Stimulated activated CD8-positive, alpha-beta memory T cell treated with anti-CD3 and anti-CD28 coated beads, Interleukin-4, amount 100 ng/mL, for 1 hour (primary cell): ENCODE results near the gene PARP2.
"Not testable (repeated sequence)": the region's sequence is repeated elsewhere in the genome, so short reads cannot be mapped to it uniquely, and the experiment has no call there.

Experiments used
- DNase-seq, 2 donors: peaks; one replicate each; pipeline ENCODE4 v3.0.0-alpha.2; 2020; ENCODE audit warnings: low read depth in 2 of 2, low spot score in 1 of 2

PARP2 gene, protein sequence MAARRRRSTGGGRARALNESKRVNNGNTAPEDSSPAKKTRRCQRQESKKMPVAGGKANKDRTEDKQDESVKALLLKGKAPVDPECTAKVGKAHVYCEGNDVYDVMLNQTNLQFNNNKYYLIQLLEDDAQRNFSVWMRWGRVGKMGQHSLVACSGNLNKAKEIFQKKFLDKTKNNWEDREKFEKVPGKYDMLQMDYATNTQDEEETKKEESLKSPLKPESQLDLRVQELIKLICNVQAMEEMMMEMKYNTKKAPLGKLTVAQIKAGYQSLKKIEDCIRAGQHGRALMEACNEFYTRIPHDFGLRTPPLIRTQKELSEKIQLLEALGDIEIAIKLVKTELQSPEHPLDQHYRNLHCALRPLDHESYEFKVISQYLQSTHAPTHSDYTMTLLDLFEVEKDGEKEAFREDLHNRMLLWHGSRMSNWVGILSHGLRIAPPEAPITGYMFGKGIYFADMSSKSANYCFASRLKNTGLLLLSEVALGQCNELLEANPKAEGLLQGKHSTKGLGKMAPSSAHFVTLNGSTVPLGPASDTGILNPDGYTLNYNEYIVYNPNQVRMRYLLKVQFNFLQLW

DNA sequence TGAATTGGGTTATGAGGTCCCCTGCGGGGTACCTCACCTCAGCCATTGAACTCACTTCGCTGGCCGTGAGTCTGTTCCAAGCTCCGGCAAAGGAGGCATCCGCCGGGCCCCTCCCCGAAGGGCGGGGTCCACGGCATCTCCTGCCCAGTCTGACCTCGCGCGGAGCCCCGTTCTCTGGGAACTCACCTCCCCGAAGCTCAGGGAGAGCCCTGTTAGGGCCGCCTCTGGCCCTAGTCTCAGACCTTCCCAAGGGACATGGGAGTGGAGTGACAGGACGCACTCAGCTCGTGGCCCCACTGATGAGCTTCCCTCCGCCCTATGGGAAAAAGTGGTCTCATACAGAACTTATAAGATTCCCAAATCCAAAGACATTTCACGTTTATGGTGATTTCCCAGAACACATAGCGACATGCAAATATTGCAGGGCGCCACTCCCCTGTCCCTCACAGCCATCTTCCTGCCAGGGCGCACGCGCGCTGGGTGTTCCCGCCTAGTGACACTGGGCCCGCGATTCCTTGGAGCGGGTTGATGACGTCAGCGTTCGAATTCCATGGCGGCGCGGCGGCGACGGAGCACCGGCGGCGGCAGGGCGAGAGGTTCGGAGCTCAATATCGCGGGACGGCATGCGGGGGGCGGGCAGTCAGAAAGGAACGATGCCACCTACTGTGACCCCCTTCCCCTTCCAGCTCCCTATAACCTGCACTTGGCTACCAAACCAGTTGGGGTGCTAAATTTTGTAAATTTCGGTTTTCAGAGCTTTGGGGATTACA, at the start of gene PARP2:
TSS of gene PARP2 (plus strand) at position 544 of the 770 bp plus-strand sequence. CDS start at position 551, 7 bp downstream.
- DNase-seq, result peak; percentile 63 to 74

DNA sequence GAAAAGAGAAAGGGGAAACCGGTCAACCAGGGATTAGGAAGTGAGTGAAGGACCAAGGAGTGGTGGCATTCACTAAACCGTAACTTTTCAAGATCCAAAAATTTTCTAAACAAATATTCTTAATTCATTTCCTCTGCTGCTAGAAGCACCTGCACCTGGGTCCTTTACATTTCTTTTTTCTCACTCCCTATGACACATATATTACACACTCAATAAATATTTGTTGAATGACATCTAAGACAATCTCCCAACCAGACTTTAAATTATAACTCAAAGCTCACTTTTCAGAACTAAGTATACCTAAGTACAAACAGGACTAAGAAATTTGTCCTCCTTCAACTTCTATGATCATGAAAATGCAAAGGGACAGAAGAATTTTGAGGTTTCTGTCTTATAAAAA, 48.8 kb upstream of the PARP2 start:
- DNase-seq, result no peak

DNA sequence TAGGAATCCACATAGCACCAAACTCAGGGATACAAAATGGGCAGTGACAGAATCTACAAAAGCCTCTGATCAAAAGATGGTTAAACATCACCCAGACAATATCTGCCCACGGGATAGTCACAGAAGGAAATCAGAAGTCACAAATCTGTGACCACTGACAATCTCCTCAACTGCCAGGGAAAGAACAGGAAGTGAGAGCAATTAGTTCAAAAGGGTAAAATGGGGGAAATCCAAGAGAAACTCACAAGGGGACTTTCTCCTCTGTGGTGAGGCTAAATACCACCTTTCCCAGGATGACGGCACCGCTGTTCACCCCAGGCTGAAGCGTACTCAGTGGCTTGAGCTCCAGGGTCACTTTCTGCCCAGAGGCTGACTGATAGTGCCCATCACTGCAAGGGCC, 48.4 kb upstream of the PARP2 start:
- DNase-seq, result no peak

DNA sequence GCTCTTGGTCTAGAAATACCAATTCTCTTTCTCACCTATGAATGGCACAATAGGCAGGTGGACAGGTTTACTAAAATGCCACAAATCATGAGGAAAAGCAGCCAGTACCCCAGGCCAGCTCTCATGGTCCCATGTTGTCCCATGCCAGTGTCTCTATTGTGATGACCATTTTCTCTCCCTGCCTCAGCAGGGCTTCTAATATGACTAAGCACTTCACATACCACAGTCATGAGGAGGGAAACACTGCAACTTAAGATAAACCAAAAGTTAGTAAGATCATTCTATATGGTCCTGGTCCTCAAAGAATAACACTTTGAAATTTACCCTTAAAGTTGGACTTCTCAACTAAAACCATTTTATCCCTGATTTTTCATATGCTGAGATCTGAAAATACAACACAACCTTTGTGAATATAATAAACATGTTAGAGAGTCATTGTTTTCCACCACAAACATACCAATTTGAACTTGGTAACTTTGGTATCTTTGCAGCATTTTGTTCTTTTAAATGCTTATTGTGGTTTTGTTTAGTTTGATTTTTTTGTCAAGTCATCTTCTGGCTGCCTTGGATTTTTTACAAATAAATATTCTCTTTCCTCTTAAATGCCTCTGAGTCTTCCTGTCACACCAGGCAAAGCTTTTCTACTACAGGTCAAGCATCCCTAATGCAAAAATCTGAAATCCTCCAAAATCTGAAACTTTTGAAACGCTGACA, 41.2 kb upstream of the PARP2 start:
- no peak for DNase-seq

DNA sequence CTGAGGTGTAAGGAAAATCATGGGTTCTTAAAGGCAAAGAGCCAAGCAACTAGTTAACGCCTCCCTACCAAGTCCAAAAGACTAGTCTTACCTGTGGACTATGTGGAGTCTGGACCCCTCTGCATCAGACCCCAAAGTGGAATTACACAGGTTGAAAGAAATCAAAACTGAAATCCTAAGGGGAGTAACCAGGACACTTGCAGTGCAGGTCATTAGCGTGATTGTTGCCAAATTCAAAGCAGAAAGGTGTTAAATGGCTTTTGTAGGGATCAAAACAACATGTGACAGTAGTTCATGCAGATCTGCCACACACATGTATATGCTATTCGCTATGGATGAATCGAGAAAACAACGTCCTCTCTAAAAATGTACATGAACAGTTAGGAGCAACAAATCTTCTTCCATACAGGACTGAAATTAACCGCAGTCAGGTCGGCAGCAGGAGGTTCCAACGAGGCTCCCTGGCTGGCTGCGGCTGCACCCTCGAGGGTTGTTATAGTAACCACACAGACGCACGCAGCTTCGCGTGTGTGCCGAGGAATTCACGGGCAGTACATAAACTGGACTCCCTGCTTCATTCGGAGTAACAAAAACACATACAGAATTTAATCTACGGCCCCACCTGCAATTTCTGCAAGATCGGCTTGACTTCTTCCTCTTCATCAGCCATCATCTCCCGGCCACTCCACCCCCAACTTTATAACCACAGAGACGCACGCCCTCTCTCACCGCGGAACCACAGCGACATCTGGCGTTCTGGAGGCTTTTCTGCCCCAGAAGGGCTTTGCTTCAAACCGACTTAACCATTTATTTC, 38.0 kb upstream of the PARP2 start, which contains the start of gene TTC5:
TSS of gene TTC5 (minus strand) at position 687 of the 814 bp plus-strand sequence. CDS start at position 673, 14 bp downstream.
- peak; percentile 84 for DNase-seq

DNA sequence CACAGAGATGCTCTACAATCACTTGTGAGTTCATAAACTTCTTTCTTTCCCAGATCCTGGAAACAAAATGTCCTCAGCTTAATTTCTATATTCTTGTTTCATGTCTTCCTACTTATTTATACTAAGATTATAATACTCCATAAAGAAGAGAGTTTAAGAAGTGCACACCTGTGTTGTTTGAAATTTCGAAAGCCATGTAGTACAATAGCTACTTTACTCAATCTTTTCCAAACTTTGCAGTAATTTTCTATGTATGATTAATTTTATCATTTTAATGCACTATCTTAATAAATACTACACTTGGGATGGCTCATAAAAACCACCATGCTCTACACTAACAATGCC, 37.4 kb upstream of the PARP2 start:
- no peak for DNase-seq

DNA sequence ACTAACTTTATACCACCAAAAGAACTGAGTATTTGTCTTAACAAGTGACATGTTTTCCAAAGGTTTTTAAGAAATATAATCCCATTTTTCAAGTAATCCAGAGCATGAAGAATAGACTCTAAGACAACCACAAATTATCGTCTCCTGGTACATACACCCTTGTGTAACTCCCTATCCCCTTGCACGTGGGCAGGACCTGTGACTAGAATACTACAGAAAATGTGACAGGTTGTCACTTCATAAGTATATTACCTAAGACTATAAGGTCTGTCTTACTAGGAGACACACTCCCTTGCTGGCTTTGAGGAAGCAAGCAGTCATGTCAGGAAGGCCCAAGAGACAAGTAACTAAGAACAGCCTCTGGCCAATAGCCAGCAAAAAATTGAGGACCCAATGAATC, 29.4 kb upstream of the PARP2 start:
- no peak for DNase-seq

DNA sequence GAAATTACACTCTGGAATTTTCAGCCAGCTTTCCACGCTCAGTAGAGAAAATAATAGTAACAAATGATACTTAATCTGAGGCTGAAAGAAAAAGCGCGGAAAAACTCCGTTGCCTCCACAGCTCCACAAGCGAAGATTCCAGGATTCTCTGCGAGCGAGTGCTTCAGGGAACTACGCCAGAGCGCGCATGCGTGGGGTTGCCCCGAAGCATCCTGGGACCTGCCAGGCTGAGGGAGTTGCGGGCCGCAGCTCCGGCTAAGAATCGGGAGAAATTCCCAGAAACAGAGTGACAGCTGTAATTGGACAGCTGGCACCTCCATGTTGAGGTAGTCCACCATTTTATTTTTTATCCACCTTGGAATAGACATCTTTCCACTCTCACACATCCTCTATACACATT, 25.7 kb upstream of the PARP2 start:
- DNase-seq, result no peak

DNA sequence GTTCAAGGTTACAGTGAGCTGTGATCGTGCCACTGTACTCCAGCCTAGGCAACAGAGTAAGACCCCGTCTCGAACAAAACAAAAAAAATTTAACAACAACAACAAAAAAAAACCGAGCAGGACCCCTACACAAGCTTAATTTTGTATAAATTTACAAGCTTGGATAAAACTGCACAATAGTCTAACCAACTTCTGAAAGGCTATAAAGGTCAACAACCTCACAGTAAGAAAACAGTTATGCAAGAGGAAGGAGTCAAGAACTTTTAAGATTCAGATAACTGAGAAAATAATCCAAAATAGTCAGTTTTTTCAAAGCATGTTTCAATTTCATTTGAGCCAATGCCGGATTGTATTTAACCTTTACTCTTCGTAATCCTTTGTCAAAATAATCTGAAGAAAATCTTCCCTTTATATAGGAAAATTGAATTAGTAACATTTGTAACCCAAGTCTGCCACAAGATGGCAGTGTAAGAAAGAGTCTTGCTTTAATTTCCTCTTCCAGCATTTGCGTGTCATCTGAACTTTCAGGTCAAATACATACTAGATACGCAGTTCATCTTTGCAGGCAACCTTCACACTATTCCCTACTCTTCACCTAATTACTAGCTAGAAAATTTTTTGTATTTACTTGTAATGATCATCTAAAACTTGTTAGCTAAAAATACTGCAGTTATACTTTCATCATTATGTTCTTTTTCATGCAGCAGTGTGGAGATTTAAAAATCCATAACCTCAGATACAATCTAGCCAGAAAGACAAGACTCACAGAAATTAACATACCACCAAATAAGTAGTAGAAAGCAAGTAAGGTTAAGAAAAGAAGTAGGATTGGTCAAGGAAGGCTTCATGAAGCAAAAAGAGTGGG, 16.2 kb upstream of the PARP2 start:
- no peak for DNase-seq

DNA sequence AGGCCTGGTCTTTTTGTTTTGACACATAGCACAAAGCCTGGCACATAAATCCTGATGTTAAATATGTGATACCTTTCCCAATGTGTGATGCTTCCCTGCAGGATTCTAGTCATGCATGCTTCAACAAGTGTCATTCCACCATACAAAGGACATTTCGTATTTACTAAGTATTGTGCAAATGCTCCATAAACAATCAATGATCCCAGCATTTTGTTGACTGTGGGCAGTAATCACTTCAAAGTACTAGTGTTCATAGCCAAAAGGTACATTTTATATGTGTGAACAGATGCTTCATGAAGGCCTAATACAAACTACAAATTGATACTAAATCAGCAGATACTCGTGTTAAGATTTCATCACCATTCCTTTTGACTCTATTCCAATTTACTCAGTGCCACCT, 14.7 kb upstream of the PARP2 start:
- DNase-seq, result no peak

DNA sequence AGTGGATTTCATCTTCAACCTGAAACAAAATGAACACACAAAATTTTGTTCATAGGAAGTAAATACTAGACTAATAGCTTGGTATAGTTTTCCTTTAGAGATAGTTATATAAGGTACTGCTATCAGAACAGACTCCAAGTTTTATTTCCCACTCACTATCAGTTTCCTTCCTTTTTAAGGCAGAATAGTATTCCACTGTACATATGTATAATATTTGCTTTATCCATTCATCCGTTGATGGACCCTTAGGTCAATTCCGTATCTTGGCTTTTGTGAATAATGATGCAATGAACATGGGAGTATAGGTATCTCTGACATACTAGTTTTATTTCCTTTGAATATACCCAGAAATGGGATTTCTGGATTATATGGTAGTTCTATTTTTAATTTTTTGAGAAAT, 14.1 kb upstream of the PARP2 start:
- DNase-seq, result no peak

DNA sequence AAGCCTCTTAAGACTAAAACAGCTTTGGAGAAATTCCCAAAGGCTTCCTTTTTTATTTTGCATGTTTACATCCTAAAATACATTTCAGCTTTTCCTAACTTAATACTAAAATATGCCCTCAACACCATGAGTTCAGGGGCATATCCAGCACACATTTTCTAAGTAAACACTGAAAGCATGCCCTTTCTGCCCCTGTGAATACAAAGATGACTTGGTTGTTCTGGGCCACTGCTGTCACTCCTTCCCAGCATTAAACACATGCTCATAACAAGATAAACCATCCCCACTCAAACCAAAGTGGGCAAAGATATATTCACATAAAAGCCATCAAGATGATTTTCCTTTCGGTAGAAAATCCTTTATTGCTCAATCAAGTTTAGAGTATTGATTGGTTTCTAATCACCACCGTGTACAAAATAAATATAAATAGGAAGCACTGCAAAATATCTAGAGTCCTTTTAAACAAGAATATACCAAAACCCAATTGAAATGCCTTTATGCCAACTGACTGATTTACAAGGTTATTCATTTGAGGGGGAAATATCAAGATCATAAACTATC, 12.3 kb upstream of the PARP2 start:
- no peak for DNase-seq

DNA sequence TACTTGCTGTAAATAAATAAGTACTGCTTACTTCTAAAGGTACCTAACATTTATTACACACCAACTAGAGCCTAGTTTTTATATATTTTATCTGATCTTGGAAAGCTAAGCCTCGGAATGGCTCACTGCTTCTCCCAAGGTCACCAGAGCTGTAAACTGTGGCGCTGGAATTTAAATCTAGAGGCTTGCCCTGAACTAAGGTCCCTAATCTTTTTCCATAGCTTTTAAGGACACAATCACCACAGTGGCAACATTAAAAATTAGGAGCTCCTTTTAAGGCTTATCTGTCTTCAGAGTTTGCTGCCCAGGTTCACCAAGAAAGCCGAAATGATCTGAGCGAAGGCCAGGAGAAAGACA, 11.0 kb upstream of the PARP2 start:
- no peak for DNase-seq

DNA sequence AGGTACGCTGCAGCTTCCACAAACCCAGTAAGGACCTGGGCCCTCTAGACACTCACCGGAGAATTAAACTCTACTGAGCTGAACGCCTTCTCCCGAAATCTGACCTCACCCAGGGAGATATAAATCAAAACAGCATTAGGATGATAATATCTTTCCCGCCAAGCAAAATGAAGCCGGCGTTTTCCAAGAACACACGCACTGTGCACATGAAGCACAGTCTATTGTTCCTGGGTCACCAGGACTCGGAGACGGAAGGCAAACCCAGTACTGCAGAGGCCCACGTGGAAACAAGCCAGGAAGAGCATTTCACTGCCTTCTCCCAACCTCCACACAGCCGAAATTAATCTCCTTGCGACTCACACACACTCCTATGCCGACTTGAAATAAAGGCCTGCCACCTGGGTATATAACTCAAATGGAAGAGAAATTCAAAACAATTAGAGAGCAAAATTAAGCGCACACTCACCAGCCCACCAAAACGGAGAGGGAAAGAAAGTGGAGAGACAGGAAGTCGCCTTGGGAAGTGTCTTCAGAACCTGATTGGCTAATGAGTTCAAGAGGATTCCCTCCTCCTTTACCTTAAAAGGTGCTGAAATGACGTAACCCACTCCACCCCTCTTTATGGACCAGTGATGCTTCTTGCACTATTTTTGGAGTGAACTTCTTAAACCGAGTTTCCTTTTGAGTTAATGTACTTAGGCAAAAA, 10.5 kb upstream of the PARP2 start, which contains the start of gene CCNB1IP1:
TSS of gene CCNB1IP1 (minus strand) at position 492 of the 706 bp plus-strand sequence. CDS start 16,756 bp downstream, outside the sequence.
- DNase-seq, result no peak

DNA sequence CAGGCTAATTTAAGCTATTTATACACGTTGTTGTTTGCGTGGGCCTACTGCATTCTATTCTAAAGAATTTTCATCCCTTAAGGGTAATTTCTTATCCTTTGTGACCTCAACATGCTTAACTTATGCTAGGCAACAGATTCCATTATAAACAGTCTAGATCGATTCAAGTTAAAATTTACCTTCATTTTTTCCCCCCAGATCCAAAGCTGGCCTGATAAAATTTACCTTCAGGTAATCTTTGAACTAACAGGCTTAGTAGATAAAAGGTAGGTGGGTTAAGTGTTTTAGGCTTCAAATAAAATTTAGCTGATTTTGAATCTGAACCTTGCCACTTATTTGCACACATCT, 10.0 kb upstream of the PARP2 start:
- no peak for DNase-seq

DNA sequence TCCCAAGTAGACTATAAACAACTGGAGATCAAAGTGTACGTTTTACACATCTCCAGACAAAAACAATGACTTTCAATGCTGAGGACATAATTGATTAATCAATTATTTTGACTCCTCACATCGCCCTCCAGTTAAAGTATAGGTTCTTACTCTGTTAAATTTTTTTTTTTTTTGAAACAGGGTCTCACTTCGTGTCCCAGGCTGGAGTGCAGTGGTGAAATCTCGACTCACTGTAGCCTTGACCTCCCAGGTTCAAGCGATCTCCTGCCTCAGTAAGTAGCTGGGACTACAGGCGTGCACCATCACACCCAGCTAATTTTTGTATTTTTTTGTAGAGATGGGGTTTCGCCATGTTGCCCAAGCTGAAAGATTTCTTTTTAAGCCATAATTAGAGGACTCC, 9.4 kb upstream of the PARP2 start:
- no peak for DNase-seq

DNA sequence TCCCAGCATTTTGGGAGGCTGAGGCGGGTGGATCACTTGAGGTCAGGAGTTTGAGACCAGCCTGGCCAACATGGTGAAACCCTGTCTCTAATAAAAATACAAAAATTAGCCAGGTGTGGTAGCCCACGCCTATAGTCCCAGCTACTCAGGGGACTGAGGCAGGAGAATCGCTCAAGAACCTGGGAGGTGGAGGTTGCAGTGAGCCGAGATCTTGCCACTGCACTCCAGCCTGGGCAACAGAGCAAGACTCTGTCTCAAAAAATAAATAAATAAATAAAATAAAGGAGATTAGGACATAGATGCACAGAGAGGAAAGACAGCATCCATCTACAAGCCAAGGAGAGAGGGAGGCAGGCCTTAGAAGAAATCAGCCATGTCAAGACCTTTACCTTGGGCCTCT, 2.4 kb upstream of the PARP2 start:
- DNase-seq, result not testable (repeated sequence)

DNA sequence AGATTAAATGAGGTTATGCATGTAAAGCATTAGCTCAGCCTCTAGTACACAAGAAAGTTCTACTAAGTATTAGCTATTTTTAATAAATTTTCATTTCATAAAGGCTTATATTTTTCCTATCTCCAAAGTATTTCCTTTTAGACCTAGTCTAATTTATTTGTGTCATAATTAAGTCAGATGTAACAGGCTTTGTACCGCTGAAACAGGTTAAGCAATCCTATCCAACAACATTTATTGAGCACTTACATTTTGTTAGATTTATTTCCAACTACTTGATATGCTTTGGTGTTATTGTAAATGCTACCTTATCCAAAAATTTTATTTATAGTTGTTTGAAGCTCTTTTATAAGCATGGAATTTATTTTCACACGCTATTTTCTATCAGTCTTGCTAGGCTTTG, 1.8 kb upstream of the PARP2 start:
- DNase-seq, result no peak

DNA sequence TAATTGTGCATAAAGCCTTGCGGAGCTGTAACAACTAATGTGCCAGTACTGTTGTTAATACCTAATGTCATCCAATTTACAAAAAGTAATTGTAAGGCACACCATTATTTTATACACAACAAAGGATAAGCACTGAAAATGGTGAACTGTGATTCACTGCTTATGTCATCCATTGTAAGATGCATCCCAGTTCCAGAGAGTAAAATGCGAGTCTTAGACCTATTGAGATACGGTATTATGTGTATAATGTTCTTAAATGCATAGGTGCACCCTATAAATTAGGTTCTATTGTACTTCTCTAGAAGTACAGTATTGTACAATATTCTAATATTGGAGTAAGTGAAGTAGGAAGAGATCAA, 406 bp downstream of the PARP2 start:
- no peak for DNase-seq
